ENCODE results near the gene ABCA2.

The ABCA2 gene

DNA sequence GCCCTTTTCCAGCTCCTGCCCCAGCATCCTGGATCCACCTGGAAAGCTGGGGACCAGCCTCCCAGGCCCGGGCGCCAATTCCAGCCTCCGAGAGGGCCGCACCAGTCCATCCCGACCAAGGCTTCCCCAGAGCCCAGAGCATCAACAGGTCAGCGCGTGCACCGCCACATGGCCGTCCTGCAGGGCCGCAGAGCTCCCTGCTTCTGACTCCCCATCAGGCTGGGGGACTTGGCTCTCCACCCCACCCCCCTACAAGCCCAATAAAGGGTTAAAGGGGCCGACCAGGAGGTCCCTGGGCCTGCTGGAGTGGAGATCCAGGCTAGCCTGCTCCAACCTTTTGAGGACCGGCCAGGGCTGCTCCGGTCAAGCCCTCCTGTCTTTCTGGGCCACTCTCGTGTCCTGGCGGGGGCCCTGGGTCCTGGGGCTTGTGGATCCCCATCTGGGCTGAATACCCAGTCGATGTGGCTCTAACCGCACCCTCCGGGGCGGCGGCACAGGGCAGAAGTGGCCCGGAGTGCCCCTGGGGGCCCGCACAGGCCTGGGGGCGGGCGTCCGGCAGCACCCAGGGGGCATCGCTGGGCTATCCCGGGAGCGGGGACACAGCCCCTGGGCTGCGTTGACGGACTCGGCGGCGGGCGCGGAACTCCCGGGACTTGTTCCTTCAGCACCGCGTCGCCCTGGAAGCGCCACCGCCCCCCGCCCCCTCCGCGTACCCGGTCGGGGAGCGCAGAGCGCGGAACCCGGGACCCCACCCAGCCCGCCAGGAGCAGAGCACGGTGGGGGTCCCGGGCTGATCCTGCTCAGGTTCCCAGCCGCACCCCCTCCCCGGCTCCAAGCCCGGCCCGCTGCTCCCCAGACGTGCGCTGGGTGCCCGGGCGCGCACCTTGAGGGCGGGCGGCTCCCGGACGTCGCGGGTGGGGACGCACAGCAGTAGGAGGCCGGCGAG lies 25.2 kb upstream of the ABCA2 start:
- Mint-ChIP-seq H3K27ac (no peak overlapping the region), H3K36me3 (no peaks in the 10 kb centered on the region), H3K4me3 (no peak overlapping the region), H3K27me3 (peaks cover 7% of the 10 kb centered on the region), H3K4me1 (peaks cover 4% of the 10 kb centered on the region), H3K9me3 (no peaks in the 10 kb centered on the region)

DNA sequence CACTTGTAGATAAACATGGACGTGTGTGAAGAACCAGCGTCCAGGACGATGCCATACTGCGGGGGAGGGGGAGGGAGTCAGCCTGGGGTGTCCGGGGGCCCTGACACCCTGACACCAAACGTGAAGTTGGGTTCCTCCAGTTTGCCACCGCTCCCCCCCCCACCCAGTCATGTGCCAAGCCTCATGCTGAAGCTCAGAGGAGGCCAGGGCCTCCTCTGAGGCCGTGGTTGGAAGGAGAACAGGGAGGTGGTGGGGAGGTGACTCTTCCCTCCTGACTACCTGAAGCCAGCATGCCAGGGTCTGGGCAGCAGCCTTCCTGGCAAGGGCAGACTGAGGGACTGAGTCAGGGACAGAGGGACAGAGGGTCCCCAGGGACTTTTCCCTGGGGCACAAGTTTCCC lies 24.3 kb upstream of the ABCA2 start:
- Mint-ChIP-seq H3K36me3 (no peaks in the 10 kb centered on the region), H3K27ac (no peak overlapping the region), H3K27me3 (peaks cover 9% of the 10 kb centered on the region), H3K4me1 (peaks cover 4% of the 10 kb centered on the region), H3K4me3 (no peak overlapping the region), H3K9me3 (no peaks in the 10 kb centered on the region)

DNA sequence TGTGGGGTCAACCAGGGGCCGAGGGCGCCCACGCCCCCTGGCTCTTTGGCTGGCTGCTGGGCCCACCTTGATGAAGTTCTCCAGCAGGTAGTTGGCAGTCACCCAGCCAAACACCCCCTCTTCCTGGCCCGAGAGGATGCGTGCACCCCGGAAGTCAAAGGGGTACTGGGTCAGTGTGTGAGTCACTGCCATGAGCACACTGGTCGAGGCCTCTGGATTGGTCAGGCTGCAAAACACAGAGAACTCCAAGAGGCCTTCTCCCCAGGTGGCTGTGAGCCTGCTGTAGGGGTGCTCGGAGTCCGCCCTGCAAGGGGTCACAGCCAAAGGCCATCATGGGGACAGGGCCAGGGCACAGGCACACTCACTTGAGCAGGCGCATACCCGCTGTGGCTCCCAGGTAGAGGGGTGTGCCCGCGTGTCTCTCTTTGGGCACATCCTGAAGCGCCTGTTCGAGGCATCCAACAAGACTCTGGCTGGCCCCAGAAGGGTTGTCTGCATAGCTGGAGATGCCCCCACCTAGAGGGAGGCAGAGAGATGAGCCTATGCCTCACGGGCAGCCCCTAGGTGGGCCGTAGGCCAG lies 23.2 kb upstream of the ABCA2 start:
- no peaks in the 10 kb centered on the region for H3K36me3 Mint-ChIP-seq
- no peaks in the 10 kb centered on the region for H3K9me3 Mint-ChIP-seq
- H3K4me1 Mint-ChIP-seq = peaks cover 4% of the 10 kb centered on the region
- peaks cover 11% of the 10 kb centered on the region for H3K27me3 Mint-ChIP-seq
- no peak overlapping the region for H3K4me3 Mint-ChIP-seq
- H3K27ac Mint-ChIP-seq = no peak overlapping the region

DNA sequence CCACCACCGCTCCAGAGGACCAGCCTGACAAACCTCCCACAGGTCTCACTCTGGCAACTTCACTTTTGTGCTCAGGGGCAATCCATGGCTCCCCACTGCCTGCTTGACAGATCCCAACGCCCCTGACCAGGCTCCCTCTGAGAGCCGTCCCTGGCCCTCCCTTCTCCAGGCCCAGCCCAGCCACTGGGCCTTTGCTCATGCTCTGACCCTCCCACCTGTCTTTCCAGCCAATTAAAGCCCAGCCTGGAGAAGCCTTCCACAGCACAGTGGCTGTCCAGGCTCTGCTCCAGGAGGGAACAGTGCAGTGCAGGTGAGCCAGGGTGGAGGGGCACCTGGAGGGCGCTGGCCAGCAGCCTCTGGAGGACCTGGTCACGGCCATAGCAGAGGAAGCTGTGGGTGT lies 22.5 kb upstream of the ABCA2 start:
- Mint-ChIP-seq H3K27ac (no peak overlapping the region), H3K4me3 (no peak overlapping the region), H3K27me3 (peaks cover 11% of the 10 kb centered on the region), H3K36me3 (no peaks in the 10 kb centered on the region), H3K9me3 (no peaks in the 10 kb centered on the region), H3K4me1 (peaks cover 4% of the 10 kb centered on the region)

DNA sequence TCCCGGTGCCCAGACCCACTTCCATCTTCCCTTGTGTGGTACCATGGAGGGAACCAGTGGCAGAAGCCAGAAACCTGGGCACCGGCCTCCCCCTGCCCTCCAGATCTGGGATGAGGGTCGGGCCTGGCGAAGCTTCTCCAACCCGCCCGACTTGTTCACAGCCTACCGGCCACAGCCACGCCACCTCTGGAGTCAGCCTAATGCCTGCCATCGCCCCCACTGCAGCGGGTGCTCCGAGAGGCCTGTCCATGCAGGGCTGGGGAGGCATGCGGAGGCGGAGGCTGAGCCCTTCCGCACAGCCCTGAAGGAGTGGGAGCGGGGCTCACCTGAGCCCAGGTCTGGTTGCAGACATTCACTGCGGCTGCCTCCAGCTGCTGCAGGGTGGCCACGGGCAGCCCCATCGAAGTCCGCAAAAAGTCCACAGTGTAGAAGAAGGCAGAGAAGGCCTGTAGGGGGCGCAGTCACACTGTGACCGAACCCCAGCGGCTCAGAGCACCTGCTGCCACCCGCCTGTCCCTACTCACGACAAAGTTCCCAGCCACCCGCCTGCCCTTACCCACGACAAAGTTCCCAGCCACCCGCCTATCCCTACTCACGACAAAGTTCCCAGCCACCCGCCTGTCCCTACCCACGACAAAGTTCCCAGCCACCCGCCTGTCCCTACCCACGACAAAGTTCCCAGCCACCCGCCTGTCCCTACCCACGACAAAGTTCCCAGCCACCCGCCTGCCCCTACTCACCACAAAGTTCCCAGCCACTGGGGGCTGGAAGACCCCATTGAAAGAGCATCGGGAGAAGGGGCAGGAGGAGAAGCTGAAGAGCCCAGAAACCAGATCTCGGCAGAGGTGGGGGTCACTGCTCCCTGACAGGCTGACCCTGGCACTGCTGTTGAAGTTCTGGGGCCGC lies 21.8 kb upstream of the ABCA2 start:
- H3K4me3 Mint-ChIP-seq = no peak overlapping the region
- H3K27me3 Mint-ChIP-seq = peaks cover 11% of the 10 kb centered on the region
- H3K9me3 Mint-ChIP-seq = no peaks in the 10 kb centered on the region
- no peaks in the 10 kb centered on the region for H3K36me3 Mint-ChIP-seq
- H3K27ac Mint-ChIP-seq = no peak overlapping the region
- peaks cover 8% of the 10 kb centered on the region for H3K4me1 Mint-ChIP-seq

DNA sequence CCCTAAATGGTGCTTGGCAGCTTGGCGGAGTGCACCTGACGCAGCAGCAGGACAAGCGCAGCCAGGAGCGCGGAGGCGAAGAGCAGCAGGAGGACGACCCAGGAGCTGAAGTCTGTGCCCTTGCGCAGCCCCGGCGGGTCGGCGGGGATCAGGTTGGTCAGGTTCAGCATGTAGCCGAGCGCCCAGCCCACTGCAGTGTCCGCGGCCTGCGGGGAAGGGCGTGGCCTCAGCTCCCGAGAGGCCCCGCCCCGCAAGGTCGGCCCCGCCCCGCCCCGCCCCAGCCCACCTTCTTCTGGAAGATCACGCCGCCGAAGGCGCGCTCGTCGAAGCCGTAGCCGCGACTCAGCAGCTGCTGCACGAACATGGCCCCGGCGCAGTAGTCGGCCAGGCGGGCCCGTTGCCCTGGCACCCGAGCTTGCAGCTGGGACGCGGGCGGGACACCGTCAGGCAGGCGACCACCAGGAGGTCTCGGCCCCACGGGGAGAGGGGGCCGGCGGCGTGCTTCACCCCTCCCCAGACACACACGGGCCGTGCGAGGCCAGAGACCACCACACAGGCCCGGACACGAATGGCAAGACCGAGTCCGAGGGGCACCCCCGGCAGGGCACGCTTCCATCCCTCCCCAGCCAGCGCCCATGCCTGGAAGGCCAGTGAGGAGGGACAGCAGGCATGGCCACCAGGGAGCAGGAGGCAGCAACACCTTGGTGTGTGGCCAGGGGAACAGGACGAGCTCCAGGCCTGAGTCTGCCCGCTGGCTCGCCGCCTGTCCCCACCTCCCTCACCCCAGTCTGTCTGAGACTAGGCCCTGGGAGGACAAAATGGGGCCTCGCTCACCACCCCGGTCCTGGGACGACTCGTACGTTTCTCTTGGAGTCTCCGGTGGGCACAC lies 20.9 kb upstream of the ABCA2 start:
- H3K9me3 Mint-ChIP-seq = no peaks in the 10 kb centered on the region
- peaks cover 11% of the 10 kb centered on the region for H3K27me3 Mint-ChIP-seq
- H3K27ac Mint-ChIP-seq = no peak overlapping the region
- peaks cover 14% of the 10 kb centered on the region for H3K4me1 Mint-ChIP-seq
- H3K4me3 Mint-ChIP-seq = no peak overlapping the region
- H3K36me3 Mint-ChIP-seq = no peaks in the 10 kb centered on the region

DNA sequence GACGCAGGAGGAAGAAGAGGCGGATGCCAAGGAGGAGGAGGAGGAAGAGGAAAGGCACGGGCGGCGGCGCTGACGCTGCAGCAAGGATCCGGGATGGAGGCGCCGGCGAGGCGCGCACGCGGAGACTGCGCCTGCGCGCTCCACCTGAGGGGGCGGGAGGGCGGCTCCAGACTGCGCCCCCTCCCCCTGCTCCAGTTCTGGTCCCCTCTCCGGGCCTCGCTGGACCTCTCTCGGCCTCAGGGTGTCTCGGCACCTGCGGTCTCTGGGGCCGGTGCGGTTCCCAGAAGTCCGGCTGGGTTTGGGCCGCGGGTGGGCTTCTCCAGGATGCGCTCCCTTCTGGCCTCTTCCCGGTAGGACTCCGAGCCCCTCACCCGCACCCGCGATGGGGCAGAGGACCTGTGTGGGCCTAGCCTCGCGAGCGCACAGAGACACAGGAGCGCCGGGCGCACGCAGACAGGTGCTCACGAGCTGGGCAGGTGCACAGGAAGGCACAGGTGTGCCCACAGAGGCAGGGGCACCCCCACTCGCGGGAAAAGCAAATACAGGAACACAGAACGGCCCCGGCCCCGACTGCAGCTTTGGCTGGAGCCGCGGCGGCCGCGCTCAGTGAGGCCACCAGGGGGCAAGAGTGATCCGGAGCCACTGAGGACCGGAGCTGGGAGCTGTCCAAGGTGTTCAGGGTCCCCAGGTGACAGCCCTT lies 18.2 kb upstream of the ABCA2 start, which contains the start of gene NPDC1:
TSS of gene NPDC1 (minus strand) at position 90 of the 700 bp plus-strand sequence. CDS start 188 bp downstream, outside the sequence.
- no peak within 1 kb of the TSS for H3K27ac Mint-ChIP-seq
- peaks cover 10% of the 10 kb centered on the region for H3K27me3 Mint-ChIP-seq

DNA sequence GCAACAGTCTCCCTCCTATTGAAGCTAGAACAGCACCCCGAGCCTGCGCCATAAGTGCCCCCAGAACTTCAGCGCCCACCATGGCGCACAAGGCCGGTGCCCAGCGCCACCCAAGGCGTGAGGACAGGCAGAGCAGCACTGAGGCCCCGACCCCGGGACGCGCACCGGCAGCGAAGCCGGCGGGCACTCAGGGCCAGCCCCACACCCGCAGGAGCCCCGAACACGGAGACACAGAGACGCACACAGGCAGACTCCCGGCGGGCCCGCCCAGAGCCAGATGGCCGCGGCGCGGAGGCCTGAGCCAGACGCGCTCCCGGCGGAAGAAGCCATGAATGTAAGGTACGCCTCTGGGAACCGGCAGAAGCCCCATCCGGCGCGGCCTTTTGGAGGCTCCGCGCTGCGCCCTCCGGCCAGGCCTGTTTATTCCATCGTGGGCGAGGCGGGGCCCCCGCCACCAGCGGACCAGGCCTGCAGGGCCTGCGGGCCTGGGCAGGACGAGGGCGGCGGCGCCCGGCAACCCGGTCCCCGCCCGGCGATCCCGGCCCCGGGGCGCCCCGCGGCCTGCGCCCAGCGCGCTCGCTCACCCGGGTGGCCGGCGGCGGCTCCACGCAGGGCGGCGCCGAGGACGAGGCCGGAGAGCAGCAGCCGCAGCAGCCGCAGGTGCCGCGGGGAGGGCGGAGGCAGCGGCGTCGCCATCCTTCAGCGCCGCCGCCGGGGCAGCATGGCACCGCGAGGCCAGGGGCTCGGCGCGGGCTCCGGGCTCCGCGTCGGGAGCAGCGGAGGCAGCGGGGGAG lies 17.5 kb upstream of the ABCA2 start:
- H3K27ac Mint-ChIP-seq = no peak overlapping the region
- peaks cover 10% of the 10 kb centered on the region for H3K27me3 Mint-ChIP-seq
- peak overlapping the region; percentile 76 for H3K4me3 Mint-ChIP-seq
- H3K9me3 Mint-ChIP-seq = no peaks in the 10 kb centered on the region
- H3K4me1 Mint-ChIP-seq = peaks cover 14% of the 10 kb centered on the region
- H3K36me3 Mint-ChIP-seq = no peaks in the 10 kb centered on the region

More for the DNA sequence above, 18.2 kb upstream of the ABCA2 start, which contains the start of gene NPDC1:
- H3K9me3 Mint-ChIP-seq = no peaks in the 10 kb centered on the region
- H3K4me1 Mint-ChIP-seq = peaks cover 14% of the 10 kb centered on the region
- peak within 1 kb of the TSS; percentile 76 for H3K4me3 Mint-ChIP-seq
- no peaks in the 10 kb centered on the region for H3K36me3 Mint-ChIP-seq

DNA sequence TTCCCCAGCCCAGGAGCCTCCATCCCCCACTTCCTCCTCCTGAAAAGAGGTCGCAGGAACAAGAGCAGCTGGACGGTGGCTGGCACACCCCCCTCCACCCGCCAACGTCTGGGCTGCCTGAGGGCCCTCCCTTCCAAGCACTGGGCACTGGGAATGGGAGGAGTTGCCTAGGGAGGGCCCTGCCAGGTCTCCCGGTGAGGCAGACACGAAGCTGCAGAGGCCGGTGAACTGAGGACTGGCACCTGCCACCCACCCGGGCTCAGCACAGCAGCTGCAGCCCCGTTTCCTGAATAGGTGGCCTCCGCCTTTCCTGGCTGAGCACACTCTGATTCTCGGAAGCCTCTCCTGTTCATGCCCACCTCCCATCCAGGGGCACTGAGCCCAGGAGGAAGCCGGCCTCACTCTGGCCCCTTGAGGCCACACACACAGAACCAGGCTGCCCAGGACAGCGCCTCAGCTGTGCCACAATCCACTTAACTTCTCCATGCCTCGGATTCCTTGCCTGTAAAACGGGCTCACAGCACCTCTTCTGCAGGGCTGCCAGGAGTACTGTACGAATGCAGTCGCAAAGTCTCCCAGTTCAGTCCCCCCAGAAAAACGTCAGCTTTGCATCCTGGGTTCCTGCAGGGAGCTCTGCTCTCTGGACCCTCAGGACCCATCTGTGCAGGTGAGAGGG lies 16.6 kb upstream of the ABCA2 start:
- Mint-ChIP-seq H3K36me3 (no peaks in the 10 kb centered on the region), H3K27me3 (peaks cover 8% of the 10 kb centered on the region), H3K27ac (no peak overlapping the region), H3K4me1 (peaks cover 12% of the 10 kb centered on the region), H3K4me3 (peak overlapping the region; percentile 76), H3K9me3 (no peaks in the 10 kb centered on the region)

DNA sequence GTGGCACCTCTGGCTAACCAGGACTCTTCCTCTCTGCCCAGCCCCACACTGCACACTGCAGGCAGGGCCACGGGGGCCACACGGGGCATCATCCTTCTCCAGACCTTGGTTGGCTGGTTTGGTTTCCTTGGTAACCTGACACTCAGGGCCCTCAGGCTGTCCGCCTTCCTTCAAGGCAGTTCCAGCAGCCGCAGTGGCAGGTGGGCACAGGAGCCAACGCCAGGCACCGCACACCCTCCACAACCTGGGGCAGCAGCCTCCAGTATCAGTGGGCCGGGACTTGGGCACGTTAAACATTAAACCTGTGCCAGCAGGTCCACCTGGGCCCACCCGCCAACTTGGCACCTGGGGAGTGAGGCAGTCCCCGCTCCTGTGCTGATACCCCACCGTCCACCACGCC lies 16.0 kb upstream of the ABCA2 start:
- peaks cover 10% of the 10 kb centered on the region for H3K4me1 Mint-ChIP-seq
- H3K27me3 Mint-ChIP-seq = peaks cover 4% of the 10 kb centered on the region
- no peak overlapping the region for H3K27ac Mint-ChIP-seq
- H3K9me3 Mint-ChIP-seq = no peaks in the 10 kb centered on the region
- H3K36me3 Mint-ChIP-seq = no peaks in the 10 kb centered on the region
- H3K4me3 Mint-ChIP-seq = no peak overlapping the region

DNA sequence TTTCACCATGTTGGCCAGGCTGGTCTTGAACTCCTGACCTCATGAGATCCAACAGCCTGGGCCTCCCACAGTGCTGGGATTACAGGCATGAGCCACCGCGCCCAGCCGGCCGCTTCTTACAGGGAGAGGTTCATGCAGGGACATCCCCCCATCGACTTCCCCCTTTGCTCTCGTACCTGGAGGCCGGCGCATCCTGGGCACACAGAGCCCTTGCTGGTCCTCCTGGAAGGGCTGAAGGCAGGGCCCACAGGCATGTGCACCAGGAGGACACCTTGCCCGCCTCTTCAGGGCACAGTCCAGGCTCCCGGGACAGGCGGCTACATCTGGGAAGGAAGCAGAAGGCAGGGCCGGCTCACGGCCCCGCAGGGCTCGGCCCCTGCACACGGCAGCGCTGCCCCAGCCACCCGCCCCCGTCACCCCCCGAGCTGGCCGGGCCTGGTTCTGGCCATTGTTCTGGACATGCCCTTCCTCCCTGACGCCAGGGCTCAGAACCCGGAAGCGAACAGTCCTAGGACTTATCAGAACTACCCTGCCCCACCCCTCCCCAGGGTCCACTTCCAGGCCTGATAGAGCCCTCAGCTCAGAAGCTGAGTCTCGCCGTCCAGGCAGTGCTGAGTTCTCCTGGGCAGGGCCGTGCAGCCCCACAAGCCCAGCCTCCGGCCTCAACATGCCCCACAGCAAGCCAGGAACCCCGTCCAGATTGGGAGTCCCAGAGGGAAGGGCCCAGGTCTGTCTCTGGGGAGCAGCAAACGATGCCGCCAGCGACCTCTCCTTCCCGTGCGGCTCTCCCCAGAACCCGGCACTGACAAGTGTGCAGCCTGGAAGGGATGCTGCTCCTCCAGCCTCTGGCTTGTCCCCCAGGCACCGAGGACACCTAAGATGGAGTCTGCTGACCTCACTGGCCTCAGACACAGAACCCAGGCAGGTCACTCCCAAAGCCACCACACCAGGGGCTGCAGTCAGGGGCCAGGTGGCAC lies 15.0 kb upstream of the ABCA2 start:
- H3K9me3 Mint-ChIP-seq = no peaks in the 10 kb centered on the region
- peaks cover 4% of the 10 kb centered on the region for H3K27me3 Mint-ChIP-seq
- H3K4me3 Mint-ChIP-seq = no peak overlapping the region
- no peak overlapping the region for H3K27ac Mint-ChIP-seq
- peaks cover 10% of the 10 kb centered on the region for H3K4me1 Mint-ChIP-seq
- no peaks in the 10 kb centered on the region for H3K36me3 Mint-ChIP-seq

DNA sequence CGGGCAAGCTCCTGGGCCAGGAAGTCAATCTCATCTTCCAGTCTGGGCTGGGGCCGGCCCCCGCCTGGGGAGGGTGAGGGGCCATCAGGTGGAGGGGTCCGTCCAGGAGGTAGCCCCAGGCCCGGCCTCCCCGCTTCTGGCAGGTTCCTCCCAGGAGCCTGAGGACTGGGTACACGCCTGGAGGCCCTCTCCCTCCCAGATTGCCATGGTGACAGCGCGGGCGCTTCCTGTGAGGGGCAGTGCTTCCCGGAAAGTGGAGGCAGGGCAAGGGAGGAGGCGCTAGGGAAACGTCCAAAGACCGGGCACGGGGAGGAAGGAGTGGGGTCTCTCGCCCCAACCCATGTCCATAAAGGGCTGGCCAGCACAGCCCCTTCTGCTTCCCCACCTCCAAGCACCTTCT lies 13.1 kb upstream of the ABCA2 start:
- H3K9me3 Mint-ChIP-seq = no peaks in the 10 kb centered on the region
- peaks cover 10% of the 10 kb centered on the region for H3K4me1 Mint-ChIP-seq
- H3K36me3 Mint-ChIP-seq = no peaks in the 10 kb centered on the region
- H3K27ac Mint-ChIP-seq = no peak overlapping the region
- no peak overlapping the region for H3K4me3 Mint-ChIP-seq
- H3K27me3 Mint-ChIP-seq = no peaks in the 10 kb centered on the region

Measured in activated naive CD4-positive, alpha-beta T cell treated with anti-CD3 and anti-CD28 coated beads, Interleukin-2, amount 50 U/mL, for 24 hours (primary cell).